GM23338 (cell line): ENCODE measurements around the gene SLC10A2. TPM values are rescaled to one million over a fixed set of nuclear protein-coding genes. Genes with fewer than 3 reads are reported as not detected.

Source experiments
- ATAC-seq: fragments of 200-7000 bp; cut with Tn5 transposase; 3 replicates; pipeline ENCODE4 v1.9.1; 2020
- DNase-seq: peaks from one replicate; pipeline ENCODE4 v3.0.0-alpha.2; 2015; ENCODE audit warnings: low spot score
- H2AFZ ChIP-seq: fragments of 200-600 bp; sonication (generic); 2 replicates; pipeline ENCODE4 v1.8.0; 2016; ENCODE audit warnings: antibody characterized with exemption, mild to moderate bottlenecking, moderate library complexity
- H3F3A ChIP-seq: fragments of 200-600 bp; sonication (generic); replicated peaks from 2 replicates; pipeline ENCODE4 v1.8.0; 2017; ENCODE audit warnings: antibody characterized with exemption, mixed run types, low read depth
- H3K27ac ChIP-seq: fragments of 200-600 bp; sonication (generic); 2 replicates; pipeline ENCODE4 v1.6.1; 2016; ENCODE audit warnings: low read depth
- H3K27me3 ChIP-seq: fragments of 200-600 bp; sonication (generic); 2 replicates; pipeline ENCODE4 v1.8.0; 2016; ENCODE audit warnings: mild to moderate bottlenecking, mixed run types, moderate library complexity; ENCODE audit not compliant: insufficient read depth
- H3K36me3 ChIP-seq: fragments of 200-600 bp; sonication (generic); 2 replicates; pipeline ENCODE4 v1.8.0; 2016; ENCODE audit warnings: mild to moderate bottlenecking; ENCODE audit not compliant: insufficient read depth
- H3K4me1 ChIP-seq: fragments of 200-600 bp; sonication (generic); 2 replicates; pipeline ENCODE4 v1.8.0; 2016; ENCODE audit warnings: mild to moderate bottlenecking, moderate library complexity; ENCODE audit not compliant: insufficient read depth
- H3K4me2 ChIP-seq: fragments of 200-600 bp; sonication (generic); 2 replicates; pipeline ENCODE4 v1.7.1; 2017; ENCODE audit warnings: mixed run types
- H3K4me3 ChIP-seq: fragments of 200-600 bp; sonication (generic); 2 replicates; pipeline ENCODE4 v1.6.1; 2016; ENCODE audit warnings: mixed run types
- H3K79me2 ChIP-seq: fragments of 200-600 bp; sonication (generic); replicated peaks from 2 replicates; pipeline ENCODE4 v1.8.0; 2017; ENCODE audit warnings: mild to moderate bottlenecking; ENCODE audit not compliant: insufficient read depth
- H3K9me2 ChIP-seq: fragments of 200-600 bp; sonication (generic); 2 replicates; pipeline ENCODE4 v1.8.0; 2017; ENCODE audit not compliant: insufficient read depth
- H4K20me1 ChIP-seq: fragments of 200-600 bp; sonication (generic); replicated peaks from 2 replicates; pipeline ENCODE4 v1.8.0; 2017; ENCODE audit warnings: mild to moderate bottlenecking; ENCODE audit not compliant: insufficient read depth
- H3K27ac Mint-ChIP-seq: 2 replicates; pipeline ENCODE4 v1.8.0; 2020; ENCODE audit warnings: inconsistent platforms, mild to moderate bottlenecking, moderate library complexity, mixed read lengths
- H3K27me3 Mint-ChIP-seq: 3 replicates; pipeline ENCODE4 v1.8.0; 2022; ENCODE audit warnings: low read depth, mild to moderate bottlenecking, moderate library complexity, mixed read lengths, inconsistent platforms; ENCODE audit not compliant: insufficient read depth, poor library complexity
- H3K36me3 Mint-ChIP-seq: 3 replicates; pipeline ENCODE4 v1.8.0; 2021; ENCODE audit warnings: low read depth, mild to moderate bottlenecking, inconsistent platforms, moderate library complexity, mixed read lengths
- H3K4me1 Mint-ChIP-seq: 3 replicates; pipeline ENCODE4 v1.8.0; 2020; ENCODE audit warnings: mild to moderate bottlenecking, inconsistent platforms, mixed read lengths
- H3K4me3 Mint-ChIP-seq: 3 replicates; pipeline ENCODE4 v1.8.0; 2021; ENCODE audit warnings: moderate library complexity, mild to moderate bottlenecking, inconsistent platforms, mixed read lengths
- H3K9me3 Mint-ChIP-seq: 3 replicates; pipeline ENCODE4 v1.8.0; 2020; ENCODE audit warnings: moderate library complexity, mild to moderate bottlenecking, inconsistent platforms, mixed read lengths
- CREB1 ChIP-seq: fragments of 250-450 bp; sonication (Bioruptor Pico); IDR thresholded peaks from 2 replicates; pipeline ENCODE4 v1.5.0; 2020; ENCODE audit warnings: low read depth, mild to moderate bottlenecking, moderate library complexity
- EZH2 ChIP-seq: fragments of 200-600 bp; sonication (generic); IDR thresholded peaks from one replicate; pipeline ENCODE4 v1.8.0; 2017; ENCODE audit warnings: antibody characterized with exemption, mild to moderate bottlenecking, low read depth; ENCODE audit not compliant: unreplicated experiment
- EZH2phosphoT487 ChIP-seq: fragments of 200-600 bp; sonication (generic); IDR thresholded peaks from one replicate; pipeline ENCODE4 v1.8.1; 2018; ENCODE audit warnings: antibody characterized with exemption; ENCODE audit not compliant: unreplicated experiment
- JUNB ChIP-seq: IDR thresholded peaks from one replicate; pipeline ENCODE4 v1.6.1; 2016; ENCODE audit warnings: antibody characterized with exemption; ENCODE audit not compliant: unreplicated experiment
- NANOG ChIP-seq: IDR thresholded peaks from 2 replicates; pipeline ENCODE4 v1.6.1; 2016; ENCODE audit warnings: antibody characterized with exemption, borderline replicate concordance
- POLR2AphosphoS5 ChIP-seq: IDR thresholded peaks from 2 replicates; pipeline ENCODE4 v1.6.1; 2016; ENCODE audit warnings: antibody characterized with exemption, low read depth
- STAT1 ChIP-seq: IDR thresholded peaks from one replicate; pipeline ENCODE4 v1.6.1; 2016; ENCODE audit warnings: antibody characterized with exemption; ENCODE audit not compliant: unreplicated experiment
- ZNF114 ChIP-seq: fragments of 250-450 bp; sonication (Bioruptor Pico); IDR thresholded peaks from 2 replicates; pipeline ENCODE4 v1.5.0; 2020; ENCODE audit warnings: mild to moderate bottlenecking, moderate library complexity
- ZNF331 ChIP-seq: fragments of 250-450 bp; sonication (Bioruptor Pico); IDR thresholded peaks from 2 replicates; pipeline ENCODE4 v1.5.0; 2020; ENCODE audit warnings: low read depth, mild to moderate bottlenecking, moderate library complexity
- polyA plus RNA-seq: library from polyadenylated mRNA; unstranded; fragments of >200 nt; fragmentation: Nextera tagmentation; extraction: Ambion mirVana; gene quantifications from 2 replicates; pipeline ENCODE4 v1.2.1, GENCODE V29; 2016
- total RNA-seq: library from RNA; depleted of rRNA; stranded (reverse); fragments of >200 nt; shearing (Covaris generic); gene quantifications from 2 replicates; pipeline ENCODE4 v1.2.3, GENCODE V29; 2014
- TF ChIP-seq, protein P1 (sequence below): IDR thresholded peaks from one replicate; pipeline ENCODE4 v1.6.1; 2018; ENCODE audit warnings: antibody characterized with exemption; ENCODE audit not compliant: unreplicated experiment
- TF ChIP-seq, protein P2 (sequence below): fragments of 250-450 bp; sonication (Bioruptor Pico); IDR thresholded peaks from 2 replicates; pipeline ENCODE4 v1.5.0; 2020; ENCODE audit warnings: mild to moderate bottlenecking, moderate library complexity
- TF ChIP-seq, protein P3 (sequence below): IDR thresholded peaks from 2 replicates; pipeline ENCODE4 v1.6.1; 2016; ENCODE audit warnings: antibody characterized with exemption

Gene SLC10A2
- total and polyA plus RNA-seq, 2 experiments from 2014 or later, result not detected

DNA sequence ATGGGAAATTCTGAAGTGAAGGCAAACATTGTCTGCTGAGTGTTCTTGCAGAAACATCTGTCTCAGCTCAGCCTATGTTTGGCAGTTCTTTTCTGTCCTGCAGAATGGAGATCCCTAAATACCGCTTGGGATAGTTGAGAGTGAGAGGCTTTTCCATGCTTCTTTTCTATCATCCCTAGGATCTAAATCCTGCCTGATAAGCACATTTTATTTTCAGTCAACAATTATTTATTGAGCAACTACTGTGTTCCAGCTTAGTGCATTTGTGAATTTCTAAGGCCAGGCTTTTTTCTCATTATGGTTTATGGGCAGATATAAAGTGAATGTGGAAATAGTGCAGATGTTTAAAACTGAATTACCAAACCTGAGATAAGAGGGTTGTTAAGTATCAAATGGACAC, 62.6 kb downstream of the SLC10A2 start (continued):
- TF ChIP-seq CREB1 (CRISPR knock-in tag), result no peak
- TF ChIP-seq STAT1, result no peak
- TF ChIP-seq POLR2AphosphoS5, result no peak
- TF ChIP-seq ZNF114, result no peak
- no peak for TF ChIP-seq NANOG
- TF ChIP-seq EZH2phosphoT487, result no peak
- TF ChIP-seq, protein P1, sequence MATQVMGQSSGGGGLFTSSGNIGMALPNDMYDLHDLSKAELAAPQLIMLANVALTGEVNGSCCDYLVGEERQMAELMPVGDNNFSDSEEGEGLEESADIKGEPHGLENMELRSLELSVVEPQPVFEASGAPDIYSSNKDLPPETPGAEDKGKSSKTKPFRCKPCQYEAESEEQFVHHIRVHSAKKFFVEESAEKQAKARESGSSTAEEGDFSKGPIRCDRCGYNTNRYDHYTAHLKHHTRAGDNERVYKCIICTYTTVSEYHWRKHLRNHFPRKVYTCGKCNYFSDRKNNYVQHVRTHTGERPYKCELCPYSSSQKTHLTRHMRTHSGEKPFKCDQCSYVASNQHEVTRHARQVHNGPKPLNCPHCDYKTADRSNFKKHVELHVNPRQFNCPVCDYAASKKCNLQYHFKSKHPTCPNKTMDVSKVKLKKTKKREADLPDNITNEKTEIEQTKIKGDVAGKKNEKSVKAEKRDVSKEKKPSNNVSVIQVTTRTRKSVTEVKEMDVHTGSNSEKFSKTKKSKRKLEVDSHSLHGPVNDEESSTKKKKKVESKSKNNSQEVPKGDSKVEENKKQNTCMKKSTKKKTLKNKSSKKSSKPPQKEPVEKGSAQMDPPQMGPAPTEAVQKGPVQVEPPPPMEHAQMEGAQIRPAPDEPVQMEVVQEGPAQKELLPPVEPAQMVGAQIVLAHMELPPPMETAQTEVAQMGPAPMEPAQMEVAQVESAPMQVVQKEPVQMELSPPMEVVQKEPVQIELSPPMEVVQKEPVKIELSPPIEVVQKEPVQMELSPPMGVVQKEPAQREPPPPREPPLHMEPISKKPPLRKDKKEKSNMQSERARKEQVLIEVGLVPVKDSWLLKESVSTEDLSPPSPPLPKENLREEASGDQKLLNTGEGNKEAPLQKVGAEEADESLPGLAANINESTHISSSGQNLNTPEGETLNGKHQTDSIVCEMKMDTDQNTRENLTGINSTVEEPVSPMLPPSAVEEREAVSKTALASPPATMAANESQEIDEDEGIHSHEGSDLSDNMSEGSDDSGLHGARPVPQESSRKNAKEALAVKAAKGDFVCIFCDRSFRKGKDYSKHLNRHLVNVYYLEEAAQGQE, result no peak
- TF ChIP-seq ZNF331 (CRISPR knock-in tag), result no peak

DNA sequence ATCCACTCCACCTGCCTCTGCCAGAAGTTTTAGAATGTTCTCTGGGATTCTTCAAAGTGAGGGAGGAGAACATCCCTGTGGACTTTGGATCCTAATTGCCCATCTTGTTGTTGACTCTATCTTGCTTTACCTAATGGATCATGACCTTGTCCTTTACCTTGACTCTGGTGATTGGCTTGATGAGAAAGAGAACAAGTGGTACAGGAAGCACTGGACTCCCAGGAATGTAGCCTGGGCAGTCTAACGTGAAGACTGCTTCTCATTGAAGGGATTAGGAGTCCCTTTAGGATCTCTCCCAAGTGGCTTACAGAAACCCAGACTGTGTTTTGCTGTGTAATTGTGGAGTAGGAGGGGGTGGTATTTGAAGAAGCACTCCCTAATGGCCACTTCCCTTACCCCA, 63.9 kb downstream of the SLC10A2 start:
- H3K9me2 ChIP-seq, result peaks cover 12% of the 10 kb centered on the region; the same call in 1 of the 2 replicates
- H3K36me3 Mint-ChIP-seq, result peaks cover 3% of the 10 kb centered on the region; the same call in 2 of the 3 replicates
- H3F3A ChIP-seq, result no peaks in the 10 kb centered on the region
- no peaks in the 10 kb centered on the region for H3K4me1 ChIP-seq
- no peak for TF ChIP-seq STAT1
- TF ChIP-seq EZH2phosphoT487, result no peak
- TF ChIP-seq, protein P2, sequence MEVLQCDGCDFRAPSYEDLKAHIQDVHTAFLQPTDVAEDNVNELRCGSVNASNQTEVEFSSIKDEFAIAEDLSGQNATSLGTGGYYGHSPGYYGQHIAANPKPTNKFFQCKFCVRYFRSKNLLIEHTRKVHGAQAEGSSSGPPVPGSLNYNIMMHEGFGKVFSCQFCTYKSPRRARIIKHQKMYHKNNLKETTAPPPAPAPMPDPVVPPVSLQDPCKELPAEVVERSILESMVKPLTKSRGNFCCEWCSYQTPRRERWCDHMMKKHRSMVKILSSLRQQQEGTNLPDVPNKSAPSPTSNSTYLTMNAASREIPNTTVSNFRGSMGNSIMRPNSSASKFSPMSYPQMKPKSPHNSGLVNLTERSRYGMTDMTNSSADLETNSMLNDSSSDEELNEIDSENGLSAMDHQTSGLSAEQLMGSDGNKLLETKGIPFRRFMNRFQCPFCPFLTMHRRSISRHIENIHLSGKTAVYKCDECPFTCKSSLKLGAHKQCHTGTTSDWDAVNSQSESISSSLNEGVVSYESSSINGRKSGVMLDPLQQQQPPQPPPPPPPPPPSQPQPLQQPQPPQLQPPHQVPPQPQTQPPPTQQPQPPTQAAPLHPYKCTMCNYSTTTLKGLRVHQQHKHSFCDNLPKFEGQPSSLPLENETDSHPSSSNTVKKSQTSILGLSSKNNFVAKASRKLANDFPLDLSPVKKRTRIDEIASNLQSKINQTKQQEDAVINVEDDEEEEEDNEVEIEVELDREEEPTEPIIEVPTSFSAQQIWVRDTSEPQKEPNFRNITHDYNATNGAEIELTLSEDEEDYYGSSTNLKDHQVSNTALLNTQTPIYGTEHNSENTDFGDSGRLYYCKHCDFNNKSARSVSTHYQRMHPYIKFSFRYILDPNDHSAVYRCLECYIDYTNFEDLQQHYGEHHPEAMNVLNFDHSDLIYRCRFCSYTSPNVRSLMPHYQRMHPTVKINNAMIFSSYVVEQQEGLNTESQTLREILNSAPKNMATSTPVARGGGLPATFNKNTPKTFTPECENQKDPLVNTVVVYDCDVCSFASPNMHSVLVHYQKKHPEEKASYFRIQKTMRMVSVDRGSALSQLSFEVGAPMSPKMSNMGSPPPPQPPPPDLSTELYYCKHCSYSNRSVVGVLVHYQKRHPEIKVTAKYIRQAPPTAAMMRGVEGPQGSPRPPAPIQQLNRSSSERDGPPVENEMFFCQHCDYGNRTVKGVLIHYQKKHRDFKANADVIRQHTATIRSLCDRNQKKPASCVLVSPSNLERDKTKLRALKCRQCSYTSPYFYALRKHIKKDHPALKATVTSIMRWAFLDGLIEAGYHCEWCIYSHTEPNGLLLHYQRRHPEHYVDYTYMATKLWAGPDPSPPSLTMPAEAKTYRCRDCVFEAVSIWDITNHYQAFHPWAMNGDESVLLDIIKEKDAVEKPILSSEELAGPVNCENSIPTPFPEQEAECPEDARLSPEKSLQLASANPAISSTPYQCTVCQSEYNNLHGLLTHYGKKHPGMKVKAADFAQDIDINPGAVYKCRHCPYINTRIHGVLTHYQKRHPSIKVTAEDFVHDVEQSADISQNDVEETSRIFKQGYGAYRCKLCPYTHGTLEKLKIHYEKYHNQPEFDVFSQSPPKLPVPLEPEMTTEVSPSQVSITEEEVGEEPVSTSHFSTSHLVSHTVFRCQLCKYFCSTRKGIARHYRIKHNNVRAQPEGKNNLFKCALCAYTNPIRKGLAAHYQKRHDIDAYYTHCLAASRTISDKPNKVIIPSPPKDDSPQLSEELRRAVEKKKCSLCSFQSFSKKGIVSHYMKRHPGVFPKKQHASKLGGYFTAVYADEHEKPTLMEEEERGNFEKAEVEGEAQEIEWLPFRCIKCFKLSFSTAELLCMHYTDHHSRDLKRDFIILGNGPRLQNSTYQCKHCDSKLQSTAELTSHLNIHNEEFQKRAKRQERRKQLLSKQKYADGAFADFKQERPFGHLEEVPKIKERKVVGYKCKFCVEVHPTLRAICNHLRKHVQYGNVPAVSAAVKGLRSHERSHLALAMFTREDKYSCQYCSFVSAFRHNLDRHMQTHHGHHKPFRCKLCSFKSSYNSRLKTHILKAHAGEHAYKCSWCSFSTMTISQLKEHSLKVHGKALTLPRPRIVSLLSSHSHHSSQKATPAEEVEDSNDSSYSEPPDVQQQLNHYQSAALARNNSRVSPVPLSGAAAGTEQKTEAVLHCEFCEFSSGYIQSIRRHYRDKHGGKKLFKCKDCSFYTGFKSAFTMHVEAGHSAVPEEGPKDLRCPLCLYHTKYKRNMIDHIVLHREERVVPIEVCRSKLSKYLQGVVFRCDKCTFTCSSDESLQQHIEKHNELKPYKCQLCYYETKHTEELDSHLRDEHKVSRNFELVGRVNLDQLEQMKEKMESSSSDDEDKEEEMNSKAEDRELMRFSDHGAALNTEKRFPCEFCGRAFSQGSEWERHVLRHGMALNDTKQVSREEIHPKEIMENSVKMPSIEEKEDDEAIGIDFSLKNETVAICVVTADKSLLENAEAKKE (CRISPR knock-in tag), result no peak
- TF ChIP-seq, protein P3, sequence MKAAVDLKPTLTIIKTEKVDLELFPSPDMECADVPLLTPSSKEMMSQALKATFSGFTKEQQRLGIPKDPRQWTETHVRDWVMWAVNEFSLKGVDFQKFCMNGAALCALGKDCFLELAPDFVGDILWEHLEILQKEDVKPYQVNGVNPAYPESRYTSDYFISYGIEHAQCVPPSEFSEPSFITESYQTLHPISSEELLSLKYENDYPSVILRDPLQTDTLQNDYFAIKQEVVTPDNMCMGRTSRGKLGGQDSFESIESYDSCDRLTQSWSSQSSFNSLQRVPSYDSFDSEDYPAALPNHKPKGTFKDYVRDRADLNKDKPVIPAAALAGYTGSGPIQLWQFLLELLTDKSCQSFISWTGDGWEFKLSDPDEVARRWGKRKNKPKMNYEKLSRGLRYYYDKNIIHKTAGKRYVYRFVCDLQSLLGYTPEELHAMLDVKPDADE, result no peak
- TF ChIP-seq EZH2, result no peak
- no peak for TF ChIP-seq ZNF114
- TF ChIP-seq JUNB, result no peak
- no peaks in the 10 kb centered on the region; the same call in 2 of the 3 replicates for H3K4me1 Mint-ChIP-seq
- no peaks in the 10 kb centered on the region for H3K36me3 ChIP-seq
- no peak for DNase-seq
- H2AFZ ChIP-seq, result no peak overlapping the region
- no peaks in the 10 kb centered on the region for H3K27me3 ChIP-seq
- H3K4me3 Mint-ChIP-seq, result no peak overlapping the region
- no peak overlapping the region for H3K27ac ChIP-seq
- no peak overlapping the region for H3K4me2 ChIP-seq
- H3K9me3 Mint-ChIP-seq, result no peaks in the 10 kb centered on the region; the same call in 1 of the 3 replicates
- no peaks in the 10 kb centered on the region for H4K20me1 ChIP-seq
- H3K27ac Mint-ChIP-seq, result no peak overlapping the region
- no peaks in the 10 kb centered on the region for H3K27me3 Mint-ChIP-seq
- no peak for ATAC-seq
- no peaks in the 10 kb centered on the region for H3K79me2 ChIP-seq
- H3K4me3 ChIP-seq, result no peak overlapping the region
